Mucosa of descending colon (tissue), 3 donors: Measurements from ENCODE around the gene MELK. TPM values are rescaled to one million over a fixed set of nuclear protein-coding genes. Genes with fewer than 3 reads are reported as not detected.

Experiments
- ATAC-seq: fragments of 200-7000 bp; cut with Tn5 transposase; one replicate; pipeline ENCODE4 v1.9.1; 2020; ENCODE audit warnings: mild to moderate bottlenecking, moderate library complexity
- DNase-seq, 3 donors: peaks; one replicate each; pipeline ENCODE4 v3.0.0-alpha.2; 2020
- H3K36me3 ChIP-seq: fragments of 200-600 bp; one replicate; pipeline ENCODE4 v1.8.0; 2021; ENCODE audit warnings: low read depth, mild to moderate bottlenecking
- H3K4me1 ChIP-seq: fragments of 200-600 bp; one replicate; pipeline ENCODE4 v1.8.0; 2021; ENCODE audit warnings: low read depth, mild to moderate bottlenecking
- H3K4me3 ChIP-seq: fragments of 200-600 bp; one replicate; pipeline ENCODE4 v1.8.0; 2021; ENCODE audit warnings: mild to moderate bottlenecking
- H3K9me3 ChIP-seq: fragments of 200-600 bp; one replicate; pipeline ENCODE4 v1.8.0; 2021; ENCODE audit warnings: mild to moderate bottlenecking
- CTCF ChIP-seq: fragments of 200-600 bp; IDR thresholded peaks from one replicate; pipeline ENCODE4 v1.8.0; 2022; ENCODE audit warnings: antibody characterized with exemption, mild to moderate bottlenecking
- intact Hi-C, 2 donors: fragments of 100-400 bp; cut with DNase I in 1 of 2; cut with micrococcal nuclease in 1 of 2; formaldehyde crosslinking; loops; one replicate each; pipeline versions ENCODE4 v1.11.0 to v1.11.1; 2022; cut with DNase I, micrococcal nuclease
- total RNA-seq, 3 donors: library from RNA; stranded (reverse); fragmentation: NEBNext Ultra II Directional in 2 of 3; extraction: Animal tissue kit (Norgen Biotek cat#: 25700) in 2 of 3; gene quantifications; one replicate each; pipeline versions ENCODE4 v1.2.1 to v1.2.4, GENCODE V29; 2021 to 2023
- donor health status: DM: no; HTN: no; CAD: no; lungs with moderate emphysema.
- donor health status: DM: no; HTN: no; CAD: no.
- donor health status: DM: no; HTN: yes; CAD: no.

Gene MELK
- total RNA-seq, 3 donors from 2014 or later = 2.5 to 13.8 (median 4.5) TPM

GRCh38 chr9:36691671-36692070, 119.0 kb downstream of the MELK start:
- DNase-seq (no peak), ATAC-seq (no peak)
- no peak overlapping the region for H3K4me3 ChIP-seq
- intact Hi-C loops = no loop called here
- no peaks in the 10 kb centered on the region for H3K9me3 ChIP-seq
- H3K36me3 ChIP-seq = no peaks in the 10 kb centered on the region
- no peaks in the 10 kb centered on the region for H3K4me1 ChIP-seq
- TF ChIP-seq CTCF = no peak

GRCh38 chr9:36698984-36699383, 126.3 kb downstream of the MELK start:
- ATAC-seq = no peak
- H3K9me3 ChIP-seq = peaks cover 11% of the 10 kb centered on the region
- H3K4me3 ChIP-seq = no peak overlapping the region
- H3K36me3 ChIP-seq = no peaks in the 10 kb centered on the region
- H3K4me1 ChIP-seq = no peaks in the 10 kb centered on the region
- DNase-seq = no peak
- intact Hi-C loops = no loop called here
- TF ChIP-seq CTCF = no peak

GRCh38 chr9:36704148-36704547, 131.5 kb downstream of the MELK start:
- Histone ChIP-seq H3K9me3 (peaks cover 4% of the 10 kb centered on the region), H3K36me3 (no peaks in the 10 kb centered on the region), H3K4me3 (no peak overlapping the region), H3K4me1 (no peaks in the 10 kb centered on the region)
- ATAC-seq (no peak), DNase-seq (no peak)
- TF ChIP-seq CTCF = no peak
- intact Hi-C loops = no loop called here

GRCh38 chr9:36713515-36714490, 141.1 kb downstream of the MELK start:
- intact Hi-C loops = no loop called here
- H3K9me3 ChIP-seq = no peaks in the 10 kb centered on the region
- no peak for ATAC-seq
- no peak overlapping the region for H3K4me3 ChIP-seq
- no peak for TF ChIP-seq CTCF
- no peaks in the 10 kb centered on the region for H3K4me1 ChIP-seq
- H3K36me3 ChIP-seq = no peaks in the 10 kb centered on the region
- no peak for DNase-seq

GRCh38 chr9:36716496-36716895, 143.8 kb downstream of the MELK start:
- H3K4me1 ChIP-seq = no peaks in the 10 kb centered on the region
- no peak for TF ChIP-seq CTCF
- ATAC-seq = no peak
- H3K4me3 ChIP-seq = no peak overlapping the region
- no peaks in the 10 kb centered on the region for H3K36me3 ChIP-seq
- H3K9me3 ChIP-seq = no peaks in the 10 kb centered on the region
- DNase-seq = no peak
- intact Hi-C loops = no loop called here
